Thoracic aorta (tissue), 2 donors: Measurements from ENCODE around the gene SEC14L3. TPM values are rescaled to one million over a fixed set of nuclear protein-coding genes. Genes with fewer than 3 reads are reported as not detected.
A peak's percentile ranks its signal among the peaks of the same experiment; 100 is the strongest.

Experiments
- ATAC-seq: fragments of 150-250 bp; one replicate; pipeline ENCODE4 v1.8.0; 2017; ENCODE audit warnings: low read depth; ENCODE audit not compliant: insufficient number of reproducible peaks, low FRiP score
- DNase-seq: peaks from one replicate; pipeline ENCODE4 v3.0.0-alpha.2; 2020; ENCODE audit warnings: low spot score
- H3K27ac ChIP-seq, 2 donors: fragments of 200-600 bp; sonication (generic); 1 replicate in 1 of 2; 2 replicates in 1 of 2; pipeline ENCODE4 v1.5.1; 2016; ENCODE audit warnings: mild to moderate bottlenecking in 2 of 2, moderate library complexity in 2 of 2
- H3K27me3 ChIP-seq: fragments of 200-600 bp; sonication (generic); replicated peaks from 2 replicates; pipeline ENCODE4 v1.6.0; 2016; ENCODE audit warnings: mild to moderate bottlenecking; ENCODE audit not compliant: insufficient read depth
- H3K36me3 ChIP-seq: fragments of 200-600 bp; sonication (generic); one replicate; pipeline ENCODE4 v1.5.1; 2016
- H3K4me1 ChIP-seq, 2 donors: fragments of 200-600 bp; sonication (generic); 1 replicate in 1 of 2; 2 replicates in 1 of 2; pipeline versions ENCODE4 v1.5.1 to v1.6.0; 2016; ENCODE audit warnings: low read depth in 2 of 2, mild to moderate bottlenecking in 1 of 2; ENCODE audit not compliant: control insufficient read depth in 1 of 2
- H3K4me3 ChIP-seq: fragments of 200-600 bp; sonication (generic); 2 replicates; pipeline ENCODE4 v1.5.1; 2016; ENCODE audit warnings: mild to moderate bottlenecking
- H3K9me3 ChIP-seq: fragments of 200-600 bp; sonication (generic); 2 replicates; pipeline ENCODE4 v1.5.1; 2016
- CTCF ChIP-seq: fragments of 200-600 bp; sonication (generic); IDR thresholded peaks from one replicate; pipeline ENCODE4 v1.5.1; 2019; ENCODE audit warnings: antibody characterized with exemption
- total RNA-seq, 2 donors: library from RNA; depleted of rRNA; stranded (reverse); fragments of >200 nt; gene quantifications; one replicate each; pipeline versions ENCODE4 v1.1.0 to v1.2.3, GENCODE V29; 2016

SEC14L3 gene
- total RNA-seq, 2 donors from 2014 or later, result not detected

GRCh38 chr22:30421695-30422480 lies 49.9 kb downstream of the SEC14L3 start:
- DNase-seq, result no peak
- H3K4me3 ChIP-seq, result peak overlapping the region; percentile 83
- no peak for TF ChIP-seq CTCF
- H3K36me3 ChIP-seq, result peaks cover 16% of the 10 kb centered on the region
- H3K9me3 ChIP-seq, result no peaks in the 10 kb centered on the region
- H3K27me3 ChIP-seq, result no peaks in the 10 kb centered on the region
- peaks cover 19 to 53% of the 10 kb centered on the region in 2 donors for H3K4me1 ChIP-seq
- ATAC-seq, result no peak
- peak overlapping the region; percentile 97 to 98 for H3K27ac ChIP-seq

GRCh38 chr22:30420347-30421125 lies 51.3 kb downstream of the SEC14L3 start:
- no peak overlapping the region for H3K4me3 ChIP-seq
- peaks cover 15 to 44% of the 10 kb centered on the region in 2 donors for H3K4me1 ChIP-seq
- H3K36me3 ChIP-seq, result peaks cover 30% of the 10 kb centered on the region
- ATAC-seq, result no peak
- no peak for TF ChIP-seq CTCF
- no peaks in the 10 kb centered on the region for H3K27me3 ChIP-seq
- no peak for DNase-seq
- no peaks in the 10 kb centered on the region for H3K9me3 ChIP-seq
- peak overlapping the region; percentile 37 to 98 for H3K27ac ChIP-seq

GRCh38 chr22:30416837-30417236 lies 55.0 kb downstream of the SEC14L3 start:
- ATAC-seq (no peak), DNase-seq (no peak)
- H3K27me3 ChIP-seq, result no peaks in the 10 kb centered on the region
- H3K36me3 ChIP-seq, result peaks cover 33% of the 10 kb centered on the region
- no peak for TF ChIP-seq CTCF
- no peak overlapping the region for H3K4me3 ChIP-seq
- H3K27ac ChIP-seq, result no peak overlapping the region
- H3K4me1 ChIP-seq, result peaks cover 5 to 18% of the 10 kb centered on the region in 2 donors
- no peaks in the 10 kb centered on the region for H3K9me3 ChIP-seq

GRCh38 chr22:30416403-30416802 lies 55.4 kb downstream of the SEC14L3 start:
- ATAC-seq, result no peak
- peaks cover 33% of the 10 kb centered on the region for H3K36me3 ChIP-seq

More at GRCh38 chr22:30416403-30416802, 55.4 kb downstream of the SEC14L3 start:
- Histone ChIP-seq H3K27me3 (no peaks in the 10 kb centered on the region), H3K27ac (no peak overlapping the region), H3K4me1 (peaks cover 5 to 14% of the 10 kb centered on the region in 2 donors), H3K9me3 (no peaks in the 10 kb centered on the region), H3K4me3 (no peak overlapping the region)
- no peak for TF ChIP-seq CTCF
- no peak for DNase-seq
